Tibial nerve (tissue), 4 donors: ENCODE results near the gene SEMA3E. TPM values are rescaled to one million over a fixed set of nuclear protein-coding genes. Genes with fewer than 3 reads are reported as not detected.

ENCODE experiments used
- DNase-seq, 2 donors: peaks; one replicate each; pipeline ENCODE4 v3.0.0-alpha.2; 2019; ENCODE audit warnings: low spot score in 2 of 2
- H3K27ac ChIP-seq, 4 donors: fragments of 200-600 bp; sonication (generic) in 3 of 4; one replicate each; pipeline ENCODE4 v1.5.1; 2017 to 2019; ENCODE audit warnings: mild to moderate bottlenecking in 1 of 4
- H3K27me3 ChIP-seq, 2 donors: fragments of 200-600 bp; sonication (generic) in 1 of 2; one replicate each; pipeline versions ENCODE4 v1.5.1 to v1.6.0; 2017 to 2019
- H3K36me3 ChIP-seq, 3 donors: fragments of 200-600 bp; sonication (generic); one replicate each; pipeline ENCODE4 v1.5.1; 2018 to 2019
- H3K4me1 ChIP-seq, 4 donors: fragments of 200-600 bp; sonication (generic) in 3 of 4; one replicate each; pipeline ENCODE4 v1.5.1; 2017 to 2019
- H3K4me3 ChIP-seq, 4 donors: fragments of 200-600 bp; sonication (generic) in 3 of 4; one replicate each; pipeline ENCODE4 v1.5.1; 2017 to 2019; ENCODE audit warnings: mild to moderate bottlenecking in 1 of 4, moderate library complexity in 1 of 4
- H3K9me3 ChIP-seq, 4 donors: fragments of 200-600 bp; sonication (generic) in 3 of 4; one replicate each; pipeline ENCODE4 v1.5.1; 2017 to 2019
- EP300 ChIP-seq, 2 donors: sonication (generic); formaldehyde crosslinking; IDR thresholded peaks; one replicate each; pipeline ENCODE4 v1.6.1; 2017; ENCODE audit warnings: antibody characterized with exemption in 2 of 2, mild to moderate bottlenecking in 1 of 2
- POLR2A ChIP-seq, 2 donors: fragments of 450-650 bp; IDR thresholded peaks; one replicate each; pipeline ENCODE4 v1.6.1; 2017; ENCODE audit warnings: antibody characterized with exemption in 2 of 2, mild to moderate bottlenecking in 2 of 2, moderate library complexity in 2 of 2
- WGBS, 2 donors: methylation state at CpG; one replicate each; pipeline ENCODE4 v1.1.5; 2018; 5-methylcytosine and 5-hydroxymethylcytosine counted together
- total RNA-seq, 4 donors: library from RNA; depleted of rRNA; stranded (reverse); fragments of >200 nt; gene quantifications; one replicate each; pipeline ENCODE4 v1.1.0, GENCODE V29; 2016
- TF ChIP-seq, protein P1 (sequence below), 5 experiments: fragments of 200-600 bp in 3 of 5; fragments of 450-650 bp in 2 of 5; sonication (generic) in 3 of 5; IDR thresholded peaks; one replicate each; pipeline ENCODE4 v1.5.1; 2016 to 2019; ENCODE audit warnings: antibody characterized with exemption in 5 of 5, mild to moderate bottlenecking in 3 of 5, moderate library complexity in 2 of 5

The SEMA3E gene
- total RNA-seq, 4 donors from 2014 or later: 0.60 to 21.9 (median 2.9) TPM

DNA sequence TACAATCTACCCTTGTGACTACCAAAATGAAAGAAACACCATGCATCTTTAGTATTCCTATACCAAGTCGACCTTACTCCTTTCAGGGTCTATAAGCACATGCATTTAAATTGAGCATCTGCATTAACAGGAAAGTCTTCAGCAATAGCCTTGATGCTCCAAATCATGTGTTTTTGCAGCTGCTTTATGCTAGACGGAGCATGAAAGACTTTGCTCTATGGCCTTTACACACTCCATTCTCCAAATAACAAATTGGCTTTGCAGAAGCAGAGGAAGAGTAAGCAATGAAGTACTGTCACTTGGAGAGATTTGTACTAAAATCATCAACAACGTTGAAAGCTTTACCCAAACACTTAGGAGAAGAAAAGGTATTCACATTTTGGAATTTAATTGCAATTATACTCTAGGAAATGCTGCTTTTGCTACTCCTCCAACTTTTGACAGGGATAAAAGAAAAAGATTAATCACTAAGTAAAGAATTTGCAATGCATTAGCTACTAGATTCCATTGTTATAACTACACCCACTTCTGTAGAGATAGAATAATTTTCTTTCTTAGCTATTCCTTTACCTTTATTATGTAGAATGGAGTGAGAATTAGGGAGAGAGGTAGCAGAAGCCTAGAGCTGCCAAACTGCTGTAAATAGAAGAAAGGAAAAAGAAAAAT, 131.8 kb downstream of the SEMA3E start:
- Histone ChIP-seq H3K27ac (no peak overlapping the region), H3K9me3 (no peaks in the 10 kb centered on the region), H3K27me3 (no peaks in the 10 kb centered on the region), H3K4me3 (no peak overlapping the region), H3K36me3 (no peaks in the 10 kb centered on the region), H3K4me1 (no peaks in the 10 kb centered on the region)
- TF ChIP-seq, protein P1, sequence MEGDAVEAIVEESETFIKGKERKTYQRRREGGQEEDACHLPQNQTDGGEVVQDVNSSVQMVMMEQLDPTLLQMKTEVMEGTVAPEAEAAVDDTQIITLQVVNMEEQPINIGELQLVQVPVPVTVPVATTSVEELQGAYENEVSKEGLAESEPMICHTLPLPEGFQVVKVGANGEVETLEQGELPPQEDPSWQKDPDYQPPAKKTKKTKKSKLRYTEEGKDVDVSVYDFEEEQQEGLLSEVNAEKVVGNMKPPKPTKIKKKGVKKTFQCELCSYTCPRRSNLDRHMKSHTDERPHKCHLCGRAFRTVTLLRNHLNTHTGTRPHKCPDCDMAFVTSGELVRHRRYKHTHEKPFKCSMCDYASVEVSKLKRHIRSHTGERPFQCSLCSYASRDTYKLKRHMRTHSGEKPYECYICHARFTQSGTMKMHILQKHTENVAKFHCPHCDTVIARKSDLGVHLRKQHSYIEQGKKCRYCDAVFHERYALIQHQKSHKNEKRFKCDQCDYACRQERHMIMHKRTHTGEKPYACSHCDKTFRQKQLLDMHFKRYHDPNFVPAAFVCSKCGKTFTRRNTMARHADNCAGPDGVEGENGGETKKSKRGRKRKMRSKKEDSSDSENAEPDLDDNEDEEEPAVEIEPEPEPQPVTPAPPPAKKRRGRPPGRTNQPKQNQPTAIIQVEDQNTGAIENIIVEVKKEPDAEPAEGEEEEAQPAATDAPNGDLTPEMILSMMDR (IDR thresholded peaks at IDR 0.05): no peak
- TF ChIP-seq EP300 (IDR thresholded peaks at IDR 0.05) (no peak), POLR2A (IDR thresholded peaks at IDR 0.05) (no peak)
- DNase-seq: no peak
- 34 to 42% methylated on average over 3 of the region's 3 CpGs for WGBS, 2 donors

DNA sequence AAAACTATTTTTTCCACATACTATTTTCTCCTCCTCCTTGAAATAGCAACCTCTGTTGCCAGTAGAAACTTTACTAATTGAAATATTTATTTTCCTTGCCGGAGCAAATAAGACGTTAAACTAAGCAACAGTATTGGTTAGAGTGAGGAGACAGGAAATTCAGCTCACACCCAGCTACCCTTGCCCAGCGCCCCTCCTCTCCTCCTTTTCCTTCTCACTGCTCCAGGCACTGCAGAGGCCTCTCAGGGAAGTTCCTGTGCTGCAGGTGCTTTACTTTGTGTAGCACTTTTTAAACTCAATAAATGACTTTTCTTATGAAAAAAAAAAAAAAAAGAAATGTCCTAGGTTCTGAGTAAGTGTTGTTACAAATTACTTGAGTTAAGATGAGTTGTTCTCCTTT, 134.0 kb downstream of the SEMA3E start:
- Histone ChIP-seq H3K4me1 (no peaks in the 10 kb centered on the region), H3K36me3 (no peaks in the 10 kb centered on the region), H3K4me3 (no peak overlapping the region), H3K27ac (no peak overlapping the region), H3K9me3 (no peaks in the 10 kb centered on the region), H3K27me3 (no peaks in the 10 kb centered on the region)
- no peak for TF ChIP-seq POLR2A (IDR thresholded peaks at IDR 0.05)
- no peak for TF ChIP-seq EP300 (IDR thresholded peaks at IDR 0.05)
- TF ChIP-seq, protein P1 (IDR thresholded peaks at IDR 0.05): no peak
- DNase-seq: no peak
- WGBS, 2 donors: 36 to 42% methylated on average over 3 of the region's 3 CpGs

DNA sequence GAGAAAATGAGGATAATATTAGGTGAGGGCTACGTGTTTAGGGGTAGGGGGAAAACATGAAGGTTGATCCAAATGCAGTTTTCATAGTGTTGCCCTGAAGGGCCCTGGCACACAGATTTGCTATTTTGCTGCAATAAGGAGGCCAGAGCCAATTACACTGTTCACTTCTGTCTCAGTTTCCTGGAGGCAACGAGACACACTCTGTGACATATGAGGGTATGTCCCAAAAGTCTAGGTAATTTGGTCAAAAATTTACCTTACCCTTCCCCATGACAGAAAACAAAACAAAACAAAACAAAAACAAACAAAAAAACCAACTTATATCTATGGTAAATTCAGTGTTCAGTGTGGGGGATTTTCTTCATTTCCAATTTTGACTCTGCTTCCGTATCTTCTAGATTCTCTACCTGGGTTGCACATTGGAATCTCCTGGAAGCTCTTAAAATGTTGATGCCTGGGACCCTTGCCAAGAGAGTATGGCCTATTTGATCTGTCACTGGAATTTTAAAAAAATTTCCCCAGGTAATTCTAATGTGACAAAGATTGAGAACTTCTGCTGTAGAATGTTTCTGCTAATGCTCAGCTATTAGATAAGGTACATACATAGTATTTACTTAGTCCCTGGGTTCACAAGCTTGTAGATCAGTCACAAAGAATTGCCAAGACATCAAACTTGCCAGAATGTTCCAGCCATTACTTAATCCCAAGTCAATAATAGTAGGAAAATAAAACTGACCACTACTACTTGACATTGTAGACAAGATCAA, 139.5 kb downstream of the SEMA3E start:
- no peaks in the 10 kb centered on the region for H3K4me1 ChIP-seq
- TF ChIP-seq EP300 (IDR thresholded peaks at IDR 0.05) (no peak), POLR2A (IDR thresholded peaks at IDR 0.05) (no peak)
- TF ChIP-seq, protein P1 (IDR thresholded peaks at IDR 0.05): no peak
- 70 to 79% methylated on average over 3 of the region's 3 CpGs for WGBS, 2 donors
- H3K27me3 ChIP-seq: no peaks in the 10 kb centered on the region
- DNase-seq: no peak
- H3K27ac ChIP-seq: no peak overlapping the region
- no peaks in the 10 kb centered on the region for H3K36me3 ChIP-seq
- no peaks in the 10 kb centered on the region for H3K9me3 ChIP-seq
- H3K4me3 ChIP-seq: no peak overlapping the region

DNA sequence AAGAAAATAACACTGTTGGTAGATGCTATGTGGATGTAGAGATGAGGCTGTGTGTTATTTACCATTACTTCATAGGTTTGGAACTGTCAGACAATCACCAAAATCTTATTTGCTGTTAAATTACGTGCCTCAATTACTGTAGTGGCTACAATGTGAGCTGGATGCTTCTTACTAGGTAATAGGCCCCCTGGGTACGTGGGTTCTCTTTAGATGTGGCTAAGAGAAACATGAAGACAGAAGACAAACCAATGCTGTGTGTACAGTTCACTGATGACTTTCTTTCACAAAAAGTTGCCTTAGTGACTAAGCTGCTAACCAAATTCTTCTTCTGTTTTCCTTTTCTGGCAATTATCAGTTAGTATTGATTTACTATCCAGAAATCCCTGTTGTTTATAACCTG, 144.6 kb downstream of the SEMA3E start:
- WGBS, 2 donors: 57 to 58% methylated on average over 2 of the region's 2 CpGs
- Histone ChIP-seq H3K4me1 (no peaks in the 10 kb centered on the region), H3K27ac (no peak overlapping the region), H3K27me3 (no peaks in the 10 kb centered on the region), H3K9me3 (no peaks in the 10 kb centered on the region), H3K36me3 (no peaks in the 10 kb centered on the region), H3K4me3 (no peak overlapping the region)
- DNase-seq: no peak
- no peak for TF ChIP-seq POLR2A (IDR thresholded peaks at IDR 0.05)
- TF ChIP-seq, protein P1 (IDR thresholded peaks at IDR 0.05): no peak
- no peak for TF ChIP-seq EP300 (IDR thresholded peaks at IDR 0.05)

DNA sequence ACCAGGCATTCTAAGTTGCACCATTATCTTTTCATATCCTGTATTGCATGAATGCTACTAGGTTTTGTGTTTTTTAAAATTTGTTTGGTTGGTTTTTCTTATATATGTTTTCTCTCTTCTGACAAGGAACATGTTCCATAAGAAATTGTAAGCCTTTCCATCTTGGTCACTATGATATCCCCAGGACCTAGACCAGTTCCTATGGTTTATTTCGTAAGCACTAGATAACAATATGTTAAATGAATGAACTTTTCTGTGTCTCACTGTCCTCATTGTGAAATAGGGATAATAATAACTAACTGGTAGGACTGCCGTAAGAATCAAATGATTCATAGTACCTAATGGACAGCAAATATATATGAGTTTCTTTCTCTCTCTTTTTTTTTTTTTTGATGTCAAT, 146.3 kb downstream of the SEMA3E start:
- H3K27me3 ChIP-seq: no peaks in the 10 kb centered on the region
- H3K4me3 ChIP-seq: no peak overlapping the region
- no peak for TF ChIP-seq EP300 (IDR thresholded peaks at IDR 0.05)
- TF ChIP-seq, protein P1 (IDR thresholded peaks at IDR 0.05): no peak
- TF ChIP-seq POLR2A (IDR thresholded peaks at IDR 0.05): no peak
- WGBS, 2 donors: 94 to 95% methylated on average over 2 of the region's 2 CpGs
- H3K4me1 ChIP-seq: no peaks in the 10 kb centered on the region
- H3K36me3 ChIP-seq: no peaks in the 10 kb centered on the region
- H3K27ac ChIP-seq: no peak overlapping the region
- no peak for DNase-seq
- H3K9me3 ChIP-seq: no peaks in the 10 kb centered on the region
